Measurements from ENCODE around the gene PACRG.

The PACRG gene

DNA sequence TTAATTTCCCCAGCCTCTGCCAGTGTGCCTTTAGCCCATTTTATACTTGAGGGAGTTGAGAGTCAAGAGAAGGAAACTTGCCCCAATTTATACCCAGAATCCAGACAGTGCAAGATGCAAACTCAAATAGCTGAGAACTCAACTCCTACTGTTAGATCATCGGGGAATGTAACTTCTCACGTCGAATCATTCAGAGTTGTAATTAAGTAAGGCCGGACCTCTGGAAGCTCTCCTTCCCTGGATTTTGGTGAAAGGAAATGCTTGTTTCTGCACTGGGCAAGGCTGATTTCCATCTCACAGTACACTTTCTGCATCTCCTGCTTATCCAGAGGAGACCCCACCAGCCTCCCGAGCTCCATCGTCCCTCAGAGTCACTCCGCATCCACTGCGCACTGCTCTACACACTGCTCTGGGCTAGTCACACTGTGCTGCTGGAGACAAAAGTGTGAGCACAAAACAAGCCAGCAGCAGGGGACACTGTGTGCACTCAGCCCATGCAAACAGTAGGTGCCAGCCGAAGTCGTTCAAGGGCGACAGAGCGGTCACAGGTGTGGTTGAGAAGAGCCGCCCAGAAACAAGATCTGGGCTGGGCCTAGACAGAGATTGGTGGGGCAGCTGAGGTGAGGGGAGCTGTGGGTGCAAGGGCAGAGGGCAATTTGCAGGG, 536.4 kb downstream of the PACRG start:
- TF ChIP-seq GATA3 (IDR thresholded peaks at IDR 0.05; ENCODE audit: low read depth, low read length) (no peak), GATA2 (IDR thresholded peaks at IDR 0.05; ENCODE audit: low read depth, low read length) (no peak)

DNA sequence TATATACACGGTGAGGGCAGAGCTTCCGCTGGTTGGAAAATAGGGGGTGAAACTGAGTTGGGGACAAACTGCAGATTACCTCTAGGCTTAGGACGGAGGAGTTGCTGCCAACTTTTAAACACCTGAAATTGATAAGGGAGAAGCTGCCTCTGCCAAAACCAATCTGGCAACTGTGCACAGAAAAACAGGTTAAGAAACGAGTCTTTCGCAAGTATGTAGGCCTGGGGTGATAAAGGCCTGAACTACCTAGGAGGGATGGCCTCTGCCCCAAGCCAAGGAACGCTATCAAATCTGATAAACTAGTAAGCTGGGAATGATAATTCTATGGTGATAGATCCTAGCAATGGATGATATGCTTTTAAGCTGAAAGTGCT, 536.9 kb downstream of the PACRG start:
- no peak for TF ChIP-seq GATA3 (IDR thresholded peaks at IDR 0.05; ENCODE audit: low read depth, low read length)
- no peak for TF ChIP-seq GATA2 (IDR thresholded peaks at IDR 0.05; ENCODE audit: low read depth, low read length)

DNA sequence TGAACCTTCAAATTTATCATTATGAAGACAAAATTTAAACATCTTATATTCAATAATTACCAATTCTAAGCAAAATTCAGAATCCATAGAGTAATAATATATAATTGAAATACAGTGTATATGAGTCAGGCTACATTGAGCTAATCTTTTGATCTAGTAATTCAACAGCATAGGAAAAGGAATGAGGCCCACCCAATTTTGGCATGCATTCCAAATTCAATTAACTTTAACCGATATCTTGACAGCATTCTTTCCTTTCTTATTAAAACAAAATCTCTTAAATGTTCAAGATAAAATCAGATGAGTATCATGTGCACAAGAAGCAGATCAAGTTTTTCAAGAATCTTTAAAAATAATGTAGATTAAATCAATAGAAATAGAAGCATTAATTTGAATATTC, 553.9 kb downstream of the PACRG start:
- TF ChIP-seq GATA3 (IDR thresholded peaks at IDR 0.05; ENCODE audit: low read depth, low read length) (no peak), GATA2 (IDR thresholded peaks at IDR 0.05; ENCODE audit: low read depth, low read length) (no peak)

DNA sequence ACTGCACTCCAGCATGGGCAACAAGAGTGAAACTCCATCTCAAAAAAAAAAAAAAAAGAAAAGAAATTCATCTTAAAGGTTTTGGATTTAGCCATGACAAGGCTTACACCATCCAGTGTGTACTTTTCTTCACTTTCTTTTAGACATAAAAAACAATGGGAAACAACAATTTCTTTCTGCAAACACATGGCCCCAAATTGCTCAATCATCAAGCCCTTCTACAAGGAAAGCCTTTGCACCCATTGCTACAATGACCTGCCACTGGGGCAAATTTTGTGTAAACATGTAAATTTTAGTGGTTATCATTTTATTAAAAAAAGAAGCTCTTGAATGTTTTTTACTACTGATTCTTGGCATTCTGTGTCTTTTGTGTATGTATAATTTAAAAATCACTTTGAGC, 554.9 kb downstream of the PACRG start:
- TF ChIP-seq GATA2 (IDR thresholded peaks at IDR 0.05; ENCODE audit: low read depth, low read length) (no peak), GATA3 (IDR thresholded peaks at IDR 0.05; ENCODE audit: low read depth, low read length) (no peak)

DNA sequence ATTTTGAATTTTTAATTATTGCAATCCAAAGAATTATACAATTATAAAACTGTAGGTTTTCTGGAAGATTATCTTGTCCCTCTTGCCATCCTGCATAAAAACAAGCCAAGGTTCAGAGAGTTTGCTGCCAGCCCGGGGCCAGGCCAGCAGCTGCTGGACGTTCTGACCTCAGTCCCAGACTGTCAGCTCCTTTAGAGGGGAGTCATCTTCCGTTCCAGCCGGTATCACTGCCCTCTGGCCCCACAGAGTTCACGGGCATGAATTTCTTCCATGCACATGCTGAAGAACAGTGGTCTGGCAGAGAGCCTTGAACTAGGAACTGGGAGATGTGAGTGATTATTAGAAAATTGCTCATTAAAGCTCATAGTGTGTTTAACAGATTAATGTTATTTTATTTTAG, 556.4 kb downstream of the PACRG start:
- TF ChIP-seq GATA3 (IDR thresholded peaks at IDR 0.05; ENCODE audit: low read depth, low read length) (no peak), GATA2 (IDR thresholded peaks at IDR 0.05; ENCODE audit: low read depth, low read length) (no peak)

DNA sequence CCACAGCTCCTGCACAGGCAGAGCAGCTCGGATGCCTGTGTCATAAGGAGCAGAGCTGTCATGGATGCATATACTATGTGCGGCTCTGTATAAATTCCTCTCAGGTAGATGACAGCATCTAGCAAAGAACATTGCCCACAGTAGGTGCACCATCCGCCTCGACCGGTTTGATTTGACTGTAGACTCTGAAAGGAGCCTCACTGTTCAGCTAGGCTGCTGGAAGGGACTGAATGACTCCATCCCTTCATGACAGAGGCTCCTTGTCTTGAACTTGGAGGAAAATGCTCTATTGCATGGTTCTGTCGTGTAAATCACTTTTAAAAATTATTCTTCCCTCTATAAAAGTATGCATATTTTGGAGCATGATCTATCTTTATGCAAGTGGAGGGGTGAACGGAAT, 557.9 kb downstream of the PACRG start:
- TF ChIP-seq GATA2 (IDR thresholded peaks at IDR 0.05; ENCODE audit: low read depth, low read length): no peak
- no peak for TF ChIP-seq GATA3 (IDR thresholded peaks at IDR 0.05; ENCODE audit: low read depth, low read length)

GRCh38 chr6:163287626-163288025, 559.9 kb downstream of the PACRG start:
- TF ChIP-seq GATA3 (IDR thresholded peaks at IDR 0.05; ENCODE audit: low read depth, low read length) (no peak), GATA2 (IDR thresholded peaks at IDR 0.05; ENCODE audit: low read depth, low read length) (no peak)

GRCh38 chr6:163288066-163288465, 560.3 kb downstream of the PACRG start:
- TF ChIP-seq GATA2 (IDR thresholded peaks at IDR 0.05; ENCODE audit: low read depth, low read length): no peak
- TF ChIP-seq GATA3 (IDR thresholded peaks at IDR 0.05; ENCODE audit: low read depth, low read length): no peak

DNA sequence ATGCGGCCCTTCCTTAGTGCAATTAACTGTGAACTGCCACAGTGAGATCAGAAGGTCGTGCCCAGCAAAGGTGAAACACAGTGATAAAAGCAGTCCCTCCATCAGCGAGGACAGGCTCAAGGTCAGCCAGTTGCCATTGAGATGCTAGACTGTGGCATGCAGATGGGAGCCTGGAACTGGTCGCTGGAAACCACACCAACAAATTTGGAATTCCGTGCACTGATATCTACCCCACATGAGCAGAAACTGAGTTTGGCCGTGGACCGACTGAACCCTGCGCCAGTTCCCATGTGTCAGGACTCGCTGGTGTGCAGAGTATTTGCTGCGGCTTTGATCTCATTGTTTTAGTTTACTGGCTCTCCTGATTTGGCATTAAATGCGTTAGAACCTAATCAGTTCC, 561.1 kb downstream of the PACRG start:
- TF ChIP-seq GATA3 (IDR thresholded peaks at IDR 0.05; ENCODE audit: low read depth, low read length): no peak
- no peak for TF ChIP-seq GATA2 (IDR thresholded peaks at IDR 0.05; ENCODE audit: low read depth, low read length)

DNA sequence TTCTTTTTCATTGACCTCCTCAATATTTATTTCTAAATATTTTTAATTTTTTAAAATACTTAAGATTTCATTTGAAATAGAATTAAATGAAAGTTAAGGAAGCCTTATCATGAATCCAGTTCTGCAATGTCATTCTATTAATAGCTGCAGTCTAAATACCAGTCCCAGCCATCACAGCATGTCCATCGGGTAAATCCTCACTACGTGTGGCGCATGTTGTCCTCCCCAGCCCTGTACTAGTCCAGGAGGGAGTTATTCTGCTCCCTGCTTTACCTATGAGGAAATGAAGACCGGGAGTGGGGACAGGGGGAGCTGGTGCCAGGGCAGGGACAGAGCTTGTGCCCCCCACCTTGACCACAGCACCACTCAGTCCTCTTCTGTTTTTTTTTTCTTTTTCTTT, 561.7 kb downstream of the PACRG start:
- TF ChIP-seq GATA2 (IDR thresholded peaks at IDR 0.05; ENCODE audit: low read depth, low read length): no peak
- no peak for TF ChIP-seq GATA3 (IDR thresholded peaks at IDR 0.05; ENCODE audit: low read depth, low read length)

- TF ChIP-seq GATA2 (IDR thresholded peaks at IDR 0.05; ENCODE audit: low read depth, low read length) (no peak), GATA3 (IDR thresholded peaks at IDR 0.05; ENCODE audit: low read depth, low read length) (no peak)
Observed at GRCh38 chr6:163290545-163291274, 562.9 kb downstream of the PACRG start.

DNA sequence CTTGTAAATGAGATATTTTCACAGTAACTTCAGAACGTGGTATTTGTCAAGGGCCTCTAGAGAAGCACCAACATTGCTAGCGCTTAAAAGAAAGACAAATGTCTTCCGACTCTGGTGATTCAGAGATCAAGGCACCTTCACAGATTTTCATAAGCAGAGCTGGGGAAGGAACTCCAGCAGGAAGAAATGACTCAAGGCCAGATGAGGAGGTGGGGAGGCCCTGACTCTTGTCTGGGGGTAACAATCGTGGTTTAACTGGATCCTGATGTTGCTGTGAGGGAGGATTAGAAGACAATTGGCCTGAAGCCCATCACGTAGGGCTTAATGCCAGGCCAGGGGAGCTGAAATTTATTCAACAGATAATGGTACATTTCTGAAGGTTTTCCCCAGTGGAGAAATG, 563.8 kb downstream of the PACRG start:
- TF ChIP-seq GATA2 (IDR thresholded peaks at IDR 0.05; ENCODE audit: low read depth, low read length) (no peak), GATA3 (IDR thresholded peaks at IDR 0.05; ENCODE audit: low read depth, low read length) (no peak)

- no peak for TF ChIP-seq GATA2 (IDR thresholded peaks at IDR 0.05; ENCODE audit: low read depth, low read length)
- TF ChIP-seq GATA3 (IDR thresholded peaks at IDR 0.05; ENCODE audit: low read depth, low read length): no peak
Observed at GRCh38 chr6:163293286-163293685, 565.5 kb downstream of the PACRG start.

DNA sequence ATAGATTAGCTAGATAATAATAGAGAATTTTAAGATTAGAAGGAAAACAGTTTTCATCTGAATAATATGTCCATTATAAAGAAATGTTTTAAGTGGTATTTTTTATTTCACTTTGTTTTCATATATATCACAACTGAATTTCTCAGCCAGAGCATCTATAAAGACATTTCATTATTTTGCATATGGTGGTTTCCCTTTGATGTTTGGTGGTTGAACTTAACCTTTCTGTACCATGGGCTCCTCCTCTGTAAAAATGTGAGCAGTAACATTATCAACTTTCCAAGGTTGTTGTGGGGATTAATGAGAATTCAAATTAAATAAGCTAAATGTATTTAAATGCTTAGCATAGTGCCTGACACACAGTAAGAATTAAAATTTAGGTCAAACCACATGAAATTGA, 567.0 kb downstream of the PACRG start:
- TF ChIP-seq GATA2 (IDR thresholded peaks at IDR 0.05; ENCODE audit: low read depth, low read length) (no peak), GATA3 (IDR thresholded peaks at IDR 0.05; ENCODE audit: low read depth, low read length) (no peak)

DNA sequence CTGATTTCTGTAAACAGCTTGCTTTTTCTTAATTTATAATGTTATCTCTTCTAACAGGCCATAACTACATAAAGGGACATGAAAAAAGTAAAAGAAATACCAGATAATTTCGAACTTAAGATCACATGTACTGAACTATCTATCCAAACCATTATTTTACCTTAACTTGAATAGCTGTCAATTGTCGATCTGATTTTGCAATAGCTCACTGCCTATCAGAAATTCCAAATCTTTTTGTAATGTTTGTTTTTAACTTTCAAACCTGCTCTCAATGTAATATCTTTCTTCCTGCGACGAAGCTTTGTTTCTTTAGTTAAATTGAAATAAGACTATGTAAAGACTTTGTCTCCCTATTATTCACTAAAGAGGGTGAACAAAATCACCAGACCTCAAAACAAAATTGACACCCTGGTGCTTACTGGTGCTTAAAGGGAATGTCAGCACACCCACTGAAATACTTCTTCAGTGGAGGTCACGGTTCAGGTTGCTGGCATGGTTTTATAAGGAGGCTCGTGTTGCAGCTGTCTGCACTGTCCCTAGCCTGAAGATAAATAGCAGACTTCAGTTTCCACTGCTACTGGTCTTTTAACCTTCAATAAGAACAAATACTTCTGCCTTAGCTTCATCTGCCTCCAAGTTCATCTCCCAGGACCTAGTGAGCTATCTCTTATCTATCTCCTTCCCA, 569.2 kb downstream of the PACRG start:
- TF ChIP-seq GATA3 (IDR thresholded peaks at IDR 0.05; ENCODE audit: low read depth, low read length): no peak
- no peak for TF ChIP-seq GATA2 (IDR thresholded peaks at IDR 0.05; ENCODE audit: low read depth, low read length)
